Testis (tissue), 3 donors: ENCODE data around the gene JPH2. TPM values are rescaled to one million over a fixed set of nuclear protein-coding genes. Genes with fewer than 3 reads are reported as not detected.

Source experiments
- DNase-seq: peaks from one replicate; pipeline ENCODE4 v3.0.0-alpha.2; 2019
- H3K27ac ChIP-seq, 2 donors: fragments of 200-600 bp; sonication (generic); one replicate each; pipeline ENCODE4 v1.5.1; 2019
- H3K27me3 ChIP-seq: fragments of 200-600 bp; sonication (generic); one replicate; pipeline ENCODE4 v1.5.1; 2019
- H3K36me3 ChIP-seq: fragments of 200-600 bp; sonication (generic); one replicate; pipeline ENCODE4 v1.5.1; 2017; ENCODE audit warnings: low read depth; ENCODE audit errors: missing control alignments
- H3K4me1 ChIP-seq: fragments of 200-600 bp; sonication (generic); one replicate; pipeline ENCODE4 v1.5.1; 2019
- H3K4me3 ChIP-seq, 2 donors: fragments of 200-600 bp; sonication (generic); one replicate each; pipeline ENCODE4 v1.5.1; 2017 to 2019
- H3K9me3 ChIP-seq: fragments of 200-600 bp; sonication (generic); one replicate; pipeline ENCODE4 v1.5.1; 2017
- POLR2A ChIP-seq: fragments of 450-650 bp; IDR thresholded peaks from one replicate; pipeline ENCODE4 v1.6.1; 2017; ENCODE audit warnings: antibody characterized with exemption, mild to moderate bottlenecking, moderate library complexity
- WGBS, 2 donors: methylation state at CpG; one replicate each; pipeline ENCODE4 v1.1.5; 2018; 5-methylcytosine and 5-hydroxymethylcytosine counted together
- intact Hi-C: fragments of 100-400 bp; cut with DNase I; formaldehyde crosslinking; loops from one replicate; pipeline ENCODE4 v1.15.1; 2023; ENCODE audit warnings: low total_unique reads
- polyA plus RNA-seq: library from polyadenylated mRNA; stranded (reverse); fragments of 350-450 nt; fragmentation: Illumina TruSeq; extraction: RNeasy Lipid Tissue Mini Kit (QIAGEN cat#74804); gene quantifications from one replicate; pipeline ENCODE4 v1.2.3, GENCODE V29; 2014; ENCODE audit warnings: low read depth, low replicate concordance; ENCODE audit not compliant: insufficient read depth
- total RNA-seq, 2 donors: library from RNA; depleted of rRNA; stranded (reverse); fragments of >200 nt; gene quantifications; one replicate each; pipeline ENCODE4 v1.2.3, GENCODE V29; 2016
- TF ChIP-seq, protein P1 (sequence below), 3 experiments: fragments of 450-650 bp in 2 of 3; fragments of 200-600 bp in 1 of 3; sonication (generic) in 1 of 3; IDR thresholded peaks; one replicate each; pipeline ENCODE4 v1.5.1; 2016 to 2019; ENCODE audit warnings: antibody characterized with exemption in 3 of 3, mild to moderate bottlenecking in 2 of 3, moderate library complexity in 1 of 3

The JPH2 gene
- total and polyA plus RNA-seq, 3 donors from 2014 or later = 1.9 to 3.7 (median 3.2) TPM

DNA sequence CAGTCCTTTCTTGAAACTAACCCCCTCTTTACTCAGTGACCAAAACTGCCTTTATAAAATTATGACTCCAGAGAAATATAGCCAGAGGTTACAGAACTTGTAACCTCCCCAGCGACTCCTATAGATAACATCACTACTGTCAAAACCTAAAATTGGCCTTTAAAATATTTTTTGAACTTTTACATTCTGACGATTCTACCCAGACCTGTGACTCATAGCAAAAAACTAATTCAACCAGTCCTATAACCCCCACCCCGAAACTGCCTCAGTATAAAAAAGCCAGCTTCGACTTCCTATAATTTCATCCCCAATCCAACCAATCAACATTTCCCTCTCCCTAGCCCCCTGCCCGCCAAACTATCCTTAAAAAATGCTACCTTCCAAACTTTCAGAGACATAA lies 13.9 kb downstream of the JPH2 start:
- Histone ChIP-seq H3K27me3 (no peaks in the 10 kb centered on the region), H3K4me1 (no peaks in the 10 kb centered on the region), H3K9me3 (no peaks in the 10 kb centered on the region), H3K4me3 (no peak overlapping the region), H3K27ac (no peak overlapping the region), H3K36me3 (no peaks in the 10 kb centered on the region)
- no peak for DNase-seq
- no peak for TF ChIP-seq POLR2A
- TF ChIP-seq, protein P1, sequence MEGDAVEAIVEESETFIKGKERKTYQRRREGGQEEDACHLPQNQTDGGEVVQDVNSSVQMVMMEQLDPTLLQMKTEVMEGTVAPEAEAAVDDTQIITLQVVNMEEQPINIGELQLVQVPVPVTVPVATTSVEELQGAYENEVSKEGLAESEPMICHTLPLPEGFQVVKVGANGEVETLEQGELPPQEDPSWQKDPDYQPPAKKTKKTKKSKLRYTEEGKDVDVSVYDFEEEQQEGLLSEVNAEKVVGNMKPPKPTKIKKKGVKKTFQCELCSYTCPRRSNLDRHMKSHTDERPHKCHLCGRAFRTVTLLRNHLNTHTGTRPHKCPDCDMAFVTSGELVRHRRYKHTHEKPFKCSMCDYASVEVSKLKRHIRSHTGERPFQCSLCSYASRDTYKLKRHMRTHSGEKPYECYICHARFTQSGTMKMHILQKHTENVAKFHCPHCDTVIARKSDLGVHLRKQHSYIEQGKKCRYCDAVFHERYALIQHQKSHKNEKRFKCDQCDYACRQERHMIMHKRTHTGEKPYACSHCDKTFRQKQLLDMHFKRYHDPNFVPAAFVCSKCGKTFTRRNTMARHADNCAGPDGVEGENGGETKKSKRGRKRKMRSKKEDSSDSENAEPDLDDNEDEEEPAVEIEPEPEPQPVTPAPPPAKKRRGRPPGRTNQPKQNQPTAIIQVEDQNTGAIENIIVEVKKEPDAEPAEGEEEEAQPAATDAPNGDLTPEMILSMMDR (IDR thresholded peaks at IDR 0.05) = no peak
- intact Hi-C loops = no loop called here
- WGBS, 2 donors = 75 to 79% methylated on average over 5 of the region's 5 CpGs

DNA sequence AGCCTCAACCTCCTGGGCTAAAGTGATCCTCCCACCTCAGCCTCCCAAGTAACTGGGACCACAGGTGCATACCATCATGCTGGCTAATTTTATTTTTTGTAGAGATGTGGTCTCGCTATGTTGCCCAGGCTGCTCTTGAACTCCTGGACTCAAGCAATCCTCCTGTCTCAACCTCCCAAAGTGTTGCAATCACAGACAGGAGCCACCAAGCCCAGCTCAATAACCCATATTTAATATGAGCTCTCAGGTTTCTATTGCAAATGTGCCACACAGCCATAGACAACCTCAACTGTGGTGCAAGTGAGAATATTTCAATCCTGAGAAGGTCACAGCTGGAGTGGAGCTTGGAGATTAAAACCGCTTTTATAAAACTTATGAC lies 14.4 kb downstream of the JPH2 start:
- Histone ChIP-seq H3K9me3 (no peaks in the 10 kb centered on the region), H3K36me3 (no peaks in the 10 kb centered on the region), H3K27ac (no peak overlapping the region), H3K4me3 (no peak overlapping the region), H3K27me3 (no peaks in the 10 kb centered on the region), H3K4me1 (no peaks in the 10 kb centered on the region)
- DNase-seq = no peak
- WGBS, 2 donors = 91 to 94% methylated on average over 2 of the region's 2 CpGs
- intact Hi-C loops = no loop called here
- TF ChIP-seq, protein P1 (IDR thresholded peaks at IDR 0.05) = no peak
- no peak for TF ChIP-seq POLR2A

DNA sequence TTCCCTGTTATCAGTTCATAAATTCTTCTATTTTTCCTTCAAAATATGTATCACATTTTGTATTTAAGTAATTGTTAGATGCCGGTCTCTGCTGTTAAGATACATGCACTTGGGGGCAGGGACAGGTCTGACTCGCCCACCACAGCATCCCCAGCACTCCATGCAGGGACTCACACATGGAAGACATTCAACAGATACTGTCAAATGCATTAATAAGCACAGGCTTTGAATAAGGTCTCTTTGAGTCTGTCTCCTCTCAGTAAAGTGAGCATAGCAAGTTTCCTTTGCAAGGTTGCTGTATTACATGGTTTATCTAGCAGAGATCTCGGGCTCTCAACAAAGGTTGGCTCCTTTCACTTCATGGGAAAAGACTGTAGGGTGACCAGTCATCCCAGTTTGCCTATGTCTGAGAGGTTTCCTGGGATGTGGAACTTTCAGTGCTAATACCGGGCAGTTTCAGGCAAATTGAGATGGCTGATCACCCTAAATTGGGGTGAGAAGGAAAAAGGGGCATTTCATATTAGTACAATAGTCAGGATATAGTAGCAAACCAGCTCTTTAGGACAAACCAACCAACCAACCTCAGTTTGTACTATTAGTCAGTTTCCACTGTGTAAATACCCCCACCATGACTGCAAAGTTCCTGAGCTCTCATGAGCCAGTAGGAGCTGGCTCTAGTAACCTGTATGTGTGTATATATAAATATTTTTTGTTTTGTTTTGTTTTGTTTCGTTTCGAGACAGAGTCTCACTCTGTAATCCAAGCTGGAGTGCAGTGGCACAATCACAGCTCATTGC lies 15.0 kb downstream of the JPH2 start:
- intact Hi-C loops = no loop called here
- no peak for TF ChIP-seq POLR2A
- TF ChIP-seq, protein P1 (IDR thresholded peaks at IDR 0.05) = no peak
- H3K27me3 ChIP-seq = no peaks in the 10 kb centered on the region
- WGBS, 2 donors = 65 to 81% methylated on average over 6 of the region's 6 CpGs
- H3K27ac ChIP-seq = no peak overlapping the region
- no peak overlapping the region for H3K4me3 ChIP-seq
- H3K4me1 ChIP-seq = no peaks in the 10 kb centered on the region
- no peaks in the 10 kb centered on the region for H3K36me3 ChIP-seq
- DNase-seq = no peak
- H3K9me3 ChIP-seq = no peaks in the 10 kb centered on the region

DNA sequence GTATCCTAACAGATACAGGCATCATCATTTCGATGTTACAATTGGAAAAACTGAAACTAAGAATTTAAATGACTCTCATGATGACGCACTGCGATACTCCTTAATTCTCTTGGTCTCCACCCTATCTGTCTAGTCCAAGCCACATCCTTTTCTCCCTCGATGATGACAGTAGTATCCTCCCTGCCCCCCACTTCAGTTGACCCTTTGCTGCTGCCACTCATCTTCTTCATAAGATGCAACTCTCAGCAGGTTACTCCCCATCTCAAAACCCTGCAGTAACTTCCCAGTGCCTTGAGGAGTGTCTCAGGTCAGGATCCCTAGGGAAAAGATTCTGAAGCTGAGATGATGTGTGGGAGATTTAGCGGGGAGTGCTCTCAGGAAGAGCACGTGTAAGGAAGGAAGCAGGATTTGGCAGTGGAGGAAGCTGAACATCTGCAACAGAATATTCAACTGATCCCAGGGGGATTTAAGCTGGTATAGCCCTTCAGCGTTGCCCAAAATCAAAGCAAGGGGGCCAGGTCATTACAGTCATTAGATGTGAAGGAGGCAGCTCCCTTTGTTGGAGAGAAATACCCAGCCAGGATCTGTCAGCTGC lies 16.1 kb downstream of the JPH2 start:
- Histone ChIP-seq H3K4me1 (no peaks in the 10 kb centered on the region), H3K36me3 (no peaks in the 10 kb centered on the region), H3K4me3 (no peak overlapping the region), H3K9me3 (no peaks in the 10 kb centered on the region), H3K27me3 (no peaks in the 10 kb centered on the region), H3K27ac (no peak overlapping the region)
- no peak for TF ChIP-seq POLR2A
- TF ChIP-seq, protein P1 (IDR thresholded peaks at IDR 0.05) = no peak
- DNase-seq = no peak
- 41% methylated on average over 7 of the region's 7 CpGs for WGBS, 2 donors
- intact Hi-C loops = no loop called here

DNA sequence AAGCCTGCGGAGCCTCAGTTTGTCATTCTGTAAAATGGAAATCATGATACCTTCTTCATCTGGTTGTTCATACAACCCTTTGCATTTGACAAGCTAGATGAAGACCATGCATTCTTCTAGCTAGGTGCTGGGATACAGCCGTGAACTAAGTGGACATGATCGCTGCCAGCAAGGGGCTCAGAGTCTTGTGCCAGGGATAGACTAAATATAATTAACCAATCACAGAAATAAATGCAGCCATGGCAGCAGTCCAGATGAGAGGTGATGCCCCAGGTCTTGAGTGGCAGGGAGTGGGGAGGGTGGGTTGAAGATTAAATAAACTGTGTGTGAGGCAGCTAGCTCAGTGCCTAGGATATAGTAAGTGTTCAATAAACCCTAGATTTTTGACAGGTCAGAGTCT lies 19.3 kb downstream of the JPH2 start:
- Histone ChIP-seq H3K36me3 (no peaks in the 10 kb centered on the region), H3K9me3 (no peaks in the 10 kb centered on the region), H3K27me3 (no peaks in the 10 kb centered on the region), H3K4me1 (no peaks in the 10 kb centered on the region), H3K4me3 (no peak overlapping the region), H3K27ac (no peak overlapping the region)
- DNase-seq = no peak
- WGBS, 2 donors = 91 to 92% methylated on average over 3 of the region's 3 CpGs
- TF ChIP-seq POLR2A = no peak
- TF ChIP-seq, protein P1 (IDR thresholded peaks at IDR 0.05) = no peak
- intact Hi-C loops = no loop called here
